ENCODE measurements around the gene BFSP1. TPM values are rescaled to one million over a fixed set of nuclear protein-coding genes. Genes with fewer than 3 reads are reported as not detected.

The BFSP1 gene
- total and polyA plus RNA-seq, 9 donors, result 0.92 to 4.9 (median 1.5) TPM

GRCh38 chr20:17456279-17456678 lies 74.9 kb downstream of the BFSP1 start:
- Histone ChIP-seq H3K4me3 (no peak overlapping the region), H3K36me3 (no peaks in the 10 kb centered on the region), H3K27me3 (no peaks in the 10 kb centered on the region), H3K4me1 (ENCODE audit: insufficient read depth) (no peaks in the 10 kb centered on the region), H3K9me3 (no peaks in the 10 kb centered on the region), H3K27ac (no peak overlapping the region)
- no peak for DNase-seq
- 79 to 86% (median 81%) methylated on average over 8 of the region's 8 CpGs for WGBS, 3 donors
- TF ChIP-seq CTCF (IDR thresholded peaks at IDR 0.05) (no peak), EP300 (IDR thresholded peaks at IDR 0.05) (no peak)
- intact Hi-C loops (cut with DNase I), result no loop called here

GRCh38 chr20:17453592-17453991 lies 77.6 kb downstream of the BFSP1 start:
- Histone ChIP-seq H3K27me3 (no peaks in the 10 kb centered on the region), H3K9me3 (no peaks in the 10 kb centered on the region), H3K4me1 (ENCODE audit: insufficient read depth) (no peaks in the 10 kb centered on the region), H3K36me3 (no peaks in the 10 kb centered on the region), H3K27ac (no peak overlapping the region), H3K4me3 (no peak overlapping the region)
- TF ChIP-seq CTCF (IDR thresholded peaks at IDR 0.05) (no peak), POLR2A (IDR thresholded peaks at IDR 0.05) (no peak), EP300 (IDR thresholded peaks at IDR 0.05) (no peak)
- 89 to 93% (median 92%) methylated on average over 22 of the region's 22 CpGs for WGBS, 3 donors
- intact Hi-C loops (cut with DNase I), result no loop called here
- no peak for DNase-seq

GRCh38 chr20:17452441-17452840 lies 78.7 kb downstream of the BFSP1 start:
- H3K4me3 ChIP-seq, result no peak overlapping the region
- no peak for TF ChIP-seq EP300 (IDR thresholded peaks at IDR 0.05)
- TF ChIP-seq CTCF (IDR thresholded peaks at IDR 0.05), result no peak
- no peak for TF ChIP-seq POLR2A (IDR thresholded peaks at IDR 0.05)

GRCh38 chr20:17449031-17449430 lies 82.1 kb downstream of the BFSP1 start:
- Histone ChIP-seq H3K4me1 (ENCODE audit: insufficient read depth) (peaks cover 5% of the 10 kb centered on the region), H3K27me3 (no peaks in the 10 kb centered on the region), H3K27ac (no peak overlapping the region), H3K4me3 (no peak overlapping the region), H3K36me3 (no peaks in the 10 kb centered on the region), H3K9me3 (no peaks in the 10 kb centered on the region)
- intact Hi-C loops (cut with DNase I), result no loop called here
- DNase-seq, result no peak
- TF ChIP-seq CTCF (IDR thresholded peaks at IDR 0.05), result no peak
- TF ChIP-seq EP300 (IDR thresholded peaks at IDR 0.05), result no peak
- no peak for TF ChIP-seq POLR2A (IDR thresholded peaks at IDR 0.05)
- 84 to 96% (median 96%) methylated on average over 2 of the region's 2 CpGs for WGBS, 3 donors

More at GRCh38 chr20:17452441-17452840, 78.7 kb downstream of the BFSP1 start:
- DNase-seq, result no peak
- Histone ChIP-seq H3K27me3 (no peaks in the 10 kb centered on the region), H3K27ac (no peak overlapping the region), H3K36me3 (no peaks in the 10 kb centered on the region), H3K9me3 (no peaks in the 10 kb centered on the region), H3K4me1 (ENCODE audit: insufficient read depth) (no peaks in the 10 kb centered on the region)
- WGBS, 3 donors, result 89 to 93% (median 91%) methylated on average over 3 of the region's 3 CpGs
- intact Hi-C loops (cut with DNase I), result no loop called here

- H3K4me3 ChIP-seq, result no peak overlapping the region
- H3K4me1 ChIP-seq (ENCODE audit: insufficient read depth), result peaks cover 5% of the 10 kb centered on the region
- H3K9me3 ChIP-seq, result no peaks in the 10 kb centered on the region
- no peaks in the 10 kb centered on the region for H3K27me3 ChIP-seq
- DNase-seq, result no peak
- no peak overlapping the region for H3K27ac ChIP-seq
- 94 to 100% (median 98%) methylated on average over 2 of the region's 2 CpGs for WGBS, 3 donors
- no peaks in the 10 kb centered on the region for H3K36me3 ChIP-seq
- TF ChIP-seq CTCF (IDR thresholded peaks at IDR 0.05) (no peak), POLR2A (IDR thresholded peaks at IDR 0.05) (no peak), EP300 (IDR thresholded peaks at IDR 0.05) (no peak)
- intact Hi-C loops (cut with DNase I), result no loop called here
Observed at GRCh38 chr20:17448071-17448470, 83.1 kb downstream of the BFSP1 start.
